Measurements from ENCODE around the gene LRTM2.

DNA sequence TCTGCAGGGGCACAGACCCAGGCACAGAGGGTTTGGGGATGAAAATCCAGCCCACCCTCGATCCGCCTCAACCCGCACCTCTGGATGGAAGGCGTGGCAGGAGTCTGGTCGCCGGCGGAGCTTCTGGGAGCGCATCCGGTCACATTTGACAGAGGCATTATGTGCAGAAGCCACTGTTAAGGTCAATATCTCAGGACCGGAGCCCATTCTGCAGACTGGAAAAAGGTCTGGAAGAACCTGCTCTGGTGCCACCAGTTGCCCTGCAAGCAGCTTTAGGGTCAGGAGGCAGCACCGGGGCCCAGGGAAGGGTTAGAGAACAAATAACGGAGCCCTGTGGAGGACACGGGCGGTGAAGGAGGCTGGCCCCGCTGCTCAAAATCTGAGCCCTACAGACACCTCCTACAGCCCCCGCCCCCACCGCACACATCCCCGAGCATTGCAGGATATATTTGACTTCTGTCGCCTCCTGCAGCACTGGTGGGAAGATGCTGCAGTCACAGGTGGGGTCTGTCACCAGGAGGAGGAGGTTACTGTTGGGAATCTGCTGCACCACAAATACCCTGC lies 25.1 kb upstream of the LRTM2 start:
- TF ChIP-seq TAF1 (IDR thresholded peaks at IDR 0.05; ENCODE audit: borderline replicate concordance, insufficient read depth, low read length) (no peak), REST (IDR thresholded peaks at IDR 0.05; ENCODE audit: insufficient read depth in 1 of 2, low read depth in 2 of 2, low read length in 2 of 2) (no peak), POLR2AphosphoS5 (IDR thresholded peaks at IDR 0.05; ENCODE audit: low read depth, low read length) (no peak), FOXP2 (optimal IDR thresholded peaks at IDR 0.05; ENCODE audit: borderline replicate concordance, extremely low read depth, extremely low read length, insufficient read depth) (no peak), SIN3A (IDR thresholded peaks at IDR 0.05; ENCODE audit: borderline replicate concordance, insufficient read depth, low read length) (no peak)

Data from PFSK-1 (cell line).